Subcutaneous adipose tissue (tissue), 4 donors: ENCODE results near the gene PALLD. TPM values are rescaled to one million over a fixed set of nuclear protein-coding genes. Genes with fewer than 3 reads are reported as not detected.

Experiments
- total RNA-seq, 4 donors: library from RNA; depleted of rRNA; stranded (reverse); fragments of >200 nt; gene quantifications; one replicate each; pipeline ENCODE4 v1.1.0, GENCODE V29; 2016
- TF ChIP-seq, protein P1 (sequence below): fragments of 450-650 bp; IDR thresholded peaks from one replicate; pipeline ENCODE4 v1.5.1; 2016; ENCODE audit warnings: low read depth, mild to moderate bottlenecking, control low read depth, antibody characterized with exemption, moderate library complexity

The PALLD gene
- total RNA-seq, 4 donors from 2014 or later: 94.1 to 118 (median 110) TPM

GRCh38 chr4:168930413-168931196 lies 433.8 kb downstream of the PALLD start:
- TF ChIP-seq, protein P1, sequence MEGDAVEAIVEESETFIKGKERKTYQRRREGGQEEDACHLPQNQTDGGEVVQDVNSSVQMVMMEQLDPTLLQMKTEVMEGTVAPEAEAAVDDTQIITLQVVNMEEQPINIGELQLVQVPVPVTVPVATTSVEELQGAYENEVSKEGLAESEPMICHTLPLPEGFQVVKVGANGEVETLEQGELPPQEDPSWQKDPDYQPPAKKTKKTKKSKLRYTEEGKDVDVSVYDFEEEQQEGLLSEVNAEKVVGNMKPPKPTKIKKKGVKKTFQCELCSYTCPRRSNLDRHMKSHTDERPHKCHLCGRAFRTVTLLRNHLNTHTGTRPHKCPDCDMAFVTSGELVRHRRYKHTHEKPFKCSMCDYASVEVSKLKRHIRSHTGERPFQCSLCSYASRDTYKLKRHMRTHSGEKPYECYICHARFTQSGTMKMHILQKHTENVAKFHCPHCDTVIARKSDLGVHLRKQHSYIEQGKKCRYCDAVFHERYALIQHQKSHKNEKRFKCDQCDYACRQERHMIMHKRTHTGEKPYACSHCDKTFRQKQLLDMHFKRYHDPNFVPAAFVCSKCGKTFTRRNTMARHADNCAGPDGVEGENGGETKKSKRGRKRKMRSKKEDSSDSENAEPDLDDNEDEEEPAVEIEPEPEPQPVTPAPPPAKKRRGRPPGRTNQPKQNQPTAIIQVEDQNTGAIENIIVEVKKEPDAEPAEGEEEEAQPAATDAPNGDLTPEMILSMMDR: no peak

DNA sequence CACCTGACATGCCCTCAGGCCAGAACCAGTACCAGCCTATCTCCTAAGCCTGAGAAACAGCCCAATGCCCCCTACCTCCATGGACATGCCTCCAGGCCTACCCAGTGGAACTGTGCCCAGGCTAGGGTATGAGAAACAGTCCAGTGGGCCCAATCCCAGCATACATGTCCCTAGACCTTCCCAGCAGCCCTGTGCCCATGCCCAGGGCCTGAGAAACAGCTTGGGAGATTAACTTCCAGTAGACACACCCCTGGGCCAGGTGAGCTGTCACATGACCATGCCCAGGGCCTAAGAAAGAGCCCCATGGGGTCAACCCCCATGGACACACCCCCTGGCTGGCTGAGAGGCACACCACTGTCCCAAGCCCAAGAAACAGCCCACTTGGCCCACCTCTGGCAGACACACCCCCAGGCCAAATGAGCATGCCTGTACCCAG lies 434.4 kb downstream of the PALLD start:
- TF ChIP-seq, protein P1: no peak

DNA sequence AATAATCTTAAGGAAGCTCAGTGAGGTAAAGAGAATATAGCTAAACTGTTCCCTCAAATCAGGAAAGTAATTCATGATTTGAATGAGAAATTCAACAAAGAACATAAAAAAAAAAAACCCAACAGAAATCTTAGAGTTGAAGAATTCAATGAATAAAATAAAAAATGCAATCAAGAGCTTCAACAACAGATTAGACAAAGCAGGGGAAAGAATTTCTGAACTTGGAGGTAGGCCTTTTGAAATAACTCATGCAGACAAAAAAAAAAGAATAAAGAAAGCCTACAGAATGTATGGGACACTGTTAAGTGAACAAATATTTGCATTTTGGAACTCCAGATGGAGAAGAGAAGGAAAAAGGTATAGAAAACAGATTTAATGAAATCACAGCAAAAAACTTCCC lies 435.3 kb downstream of the PALLD start:
- TF ChIP-seq, protein P1: no peak

DNA sequence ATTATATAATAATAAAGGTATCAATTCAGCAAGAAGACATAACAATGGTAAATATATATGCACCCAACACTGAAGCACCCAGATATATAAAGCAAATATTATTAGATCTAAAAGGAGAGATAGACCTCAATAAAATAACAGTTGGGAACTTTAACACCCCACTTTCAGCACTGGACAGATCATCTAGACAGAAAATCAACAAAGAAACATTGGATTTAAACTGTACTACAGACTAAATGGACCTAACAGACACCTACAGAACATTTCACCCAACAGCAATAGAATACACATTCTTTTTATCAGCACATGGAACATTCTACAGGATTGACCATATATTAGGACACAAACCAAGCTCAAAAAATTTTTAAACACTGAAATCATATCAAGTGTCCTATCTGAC lies 436.6 kb downstream of the PALLD start:
- TF ChIP-seq, protein P1: no peak

GRCh38 chr4:168942985-168943384 lies 446.1 kb downstream of the PALLD start:
- TF ChIP-seq, protein P1: no peak

DNA sequence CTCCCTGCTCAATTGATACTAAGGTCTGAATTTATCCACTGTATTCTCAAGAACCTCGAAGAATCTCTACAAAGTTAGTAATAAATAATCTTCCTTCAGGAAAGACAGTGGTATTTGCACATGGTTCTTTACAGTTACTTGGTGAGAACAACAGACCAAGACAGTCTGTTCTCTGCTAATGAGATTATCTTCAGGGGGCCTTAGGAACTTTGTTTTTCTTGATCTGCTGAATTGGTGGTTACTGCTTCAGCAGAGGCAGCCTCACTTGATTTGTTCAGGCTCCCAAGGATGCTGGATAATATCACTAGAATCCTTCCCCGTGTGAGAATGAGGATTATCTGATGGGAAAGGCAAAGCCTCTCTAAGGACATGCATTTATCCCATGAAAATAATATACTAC lies 448.4 kb downstream of the PALLD start:
- TF ChIP-seq, protein P1: no peak

DNA sequence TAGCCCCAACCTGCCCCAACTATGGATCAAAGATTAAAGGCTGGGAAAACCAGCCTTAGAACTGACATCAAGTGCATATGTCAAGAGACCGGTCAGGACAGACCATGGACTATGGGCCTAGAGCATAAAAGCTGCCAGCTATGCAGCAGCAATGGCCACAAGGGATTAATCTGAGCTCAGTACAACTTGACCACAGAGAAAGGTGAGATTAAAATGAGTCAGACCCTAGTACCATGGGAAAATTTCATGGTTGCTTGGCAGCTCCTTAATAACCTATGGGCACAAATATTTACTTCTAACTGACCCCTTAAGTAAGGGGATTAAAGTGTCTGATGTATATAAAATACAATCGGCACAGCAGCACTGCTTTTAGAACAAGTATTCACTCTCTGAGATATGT lies 458.8 kb downstream of the PALLD start:
- TF ChIP-seq, protein P1: no peak
